Heart right ventricle (tissue), 16 donors: Measurements from ENCODE around the gene HNF1A. TPM values are rescaled to one million over a fixed set of nuclear protein-coding genes. Genes with fewer than 3 reads are reported as not detected.
A peak's percentile ranks its signal among the peaks of the same experiment; 100 is the strongest.
"Not testable (repeated sequence)": the region's sequence is repeated elsewhere in the genome, so short reads cannot be mapped to it uniquely, and the experiment has no call there.

ENCODE experiments used
- ATAC-seq, 8 donors: fragments of 200-7000 bp; cut with Tn5 transposase; one replicate each; pipeline ENCODE4 v1.9.1; 2020; ENCODE audit warnings: mild to moderate bottlenecking in 8 of 8, moderate library complexity in 8 of 8, moderate number of reproducible peaks in 1 of 8
- DNase-seq, 2 donors: peaks; one replicate each; pipeline ENCODE4 v3.0.0-alpha.2; 2020
- H3K27ac ChIP-seq, 10 donors: fragments of 200-600 bp; sonication (generic) in 2 of 10; one replicate each; pipeline versions ENCODE4 v1.5.0 to v1.8.0; 2020 to 2022; ENCODE audit warnings: mild to moderate bottlenecking in 3 of 10
- H3K27me3 ChIP-seq, 7 donors: fragments of 200-600 bp; one replicate each; pipeline ENCODE4 v1.8.0; 2021 to 2022; ENCODE audit warnings: mild to moderate bottlenecking in 2 of 7
- H3K36me3 ChIP-seq, 9 donors: fragments of 200-600 bp; sonication (generic) in 1 of 9; one replicate each; pipeline versions ENCODE4 v1.5.0 to v1.8.0; 2020 to 2022; ENCODE audit warnings: mild to moderate bottlenecking in 2 of 9
- H3K4me1 ChIP-seq, 9 donors: fragments of 200-600 bp; sonication (generic) in 1 of 9; one replicate each; pipeline versions ENCODE4 v1.5.0 to v1.8.0; 2020 to 2022; ENCODE audit warnings: mild to moderate bottlenecking in 4 of 9
- H3K4me3 ChIP-seq, 10 donors: fragments of 200-600 bp; sonication (generic) in 2 of 10; one replicate each; pipeline versions ENCODE4 v1.5.0 to v1.8.0; 2020 to 2022; ENCODE audit warnings: mild to moderate bottlenecking in 7 of 10, moderate library complexity in 2 of 10
- H3K9me3 ChIP-seq, 11 donors: fragments of 200-600 bp in 10 of 11; sonication (generic) in 2 of 11; one replicate each; pipeline versions ENCODE4 v1.5.0 to v1.8.0; 2013 to 2022; ENCODE audit warnings: mild to moderate bottlenecking in 2 of 11, control low read depth in 1 of 11, moderate library complexity in 1 of 11
- CTCF ChIP-seq, 9 donors: fragments of 200-600 bp; sonication (generic) in 2 of 9; IDR thresholded peaks; one replicate each; pipeline versions ENCODE4 v1.5.0 to v1.8.0; 2021 to 2022; ENCODE audit warnings: antibody characterized with exemption in 9 of 9, mild to moderate bottlenecking in 5 of 9, moderate library complexity in 1 of 9
- WGBS, 2 donors: extraction: QIAGEN DNeasy Blood & Tissue Kit; methylation state at CpG; one replicate each; pipeline ENCODE4 v1.1.7; 2013; ENCODE audit warnings: inconsistent platforms in 1 of 2; 5-methylcytosine and 5-hydroxymethylcytosine counted together
- intact Hi-C, 10 donors: fragments of 100-400 bp; cut with DNase I; formaldehyde crosslinking; loops; one replicate each; pipeline versions ENCODE4 v1.11.1 to v1.14.2; 2022
- polyA plus RNA-seq, 2 donors: library from polyadenylated mRNA; stranded (reverse); fragments of 200-250 nt; gene quantifications; one replicate each; pipeline ENCODE4 v1.2.3, GENCODE V29; 2013
- total RNA-seq, 10 donors: library from RNA; stranded (reverse); fragmentation: NEBNext Ultra II Directional in 3 of 10; extraction: Animal tissue kit (Norgen Biotek cat#: 25700) in 3 of 10; gene quantifications; one replicate each; pipeline versions ENCODE4 v1.2.1 to v1.2.4, GENCODE V29; 2021 to 2023
- donor health status: Arrhythmogenic right ventricular cardiomyopathy.
- donor health status: ischemic (EF 13 %, LVEDD 7.1; RV severe dilation, severe dysfunction).
- donor health status: healthy with polysubstance abuse.
- donor health status: DM: no; HTN: yes; CAD: no.
- donor health status: DM: no; HTN: no; CAD: no.
- donor health status: ischemic (EF 25% LVEDD 6.9; RV normal size, moderate dysfunction).
- donor health status: ischemic (EF 25% LVEDD 5.7; RV mildly dilated, moderate dysfunction).
- donor health status: healthy.
- donor health status: DM: yes; HTN: yes; CAD: no.
- donor health status: Ischemic cardiomyopathy.
- donor health status: ischemic (EF 35%, LVEDD 5.7; RV mildly dilated, moderate dysfunction).
- donor health status: nonischemic (EF 11% LVEDD 7.7; RV severe dilation, severe dysfunction).
- donor health status: DM: yes; HTN: yes; CAD: no.
- donor health status: PGD.
- donor health status: ischemic (EF 29% LVEDD 5.4; RV normal size, mild dysfunction).
- donor health status: nonischemic (EF 23%, LVEDD 6.1; RV moderate dilation, normal function).

The HNF1A gene
- total and polyA plus RNA-seq, 12 donors, result 0.04 TPM; not detected in 11

- Histone ChIP-seq H3K36me3 (no peaks in the 10 kb centered on the region), H3K27ac (no peak overlapping the region), H3K4me3 (no peak overlapping the region), H3K4me1 (peaks cover 0 to 24% (median 0%) of the 10 kb centered on the region in 9 donors), H3K9me3 (no peaks in the 10 kb centered on the region), H3K27me3 (peaks cover 0 to 26% (median 0%) of the 10 kb centered on the region in 7 donors)
- intact Hi-C loops, result loop anchor here in 2 of 10 donors (5.0 to 10.0 kb wide), 2 partner anchors 166 to 173 kb away; no protein-coding TSS in a partner anchor
- no peak for ATAC-seq
- DNase-seq, result no peak
- no peak for TF ChIP-seq CTCF (IDR thresholded peaks at IDR 0.05)
- 94% methylated on average over 4 of the region's 4 CpGs for WGBS, 2 donors
These were observed 36.9 kb upstream of the HNF1A start for GRCh38 chr12:120941412-120941811.

GRCh38 chr12:120941846-120942405 lies 36.4 kb upstream of the HNF1A start:
- H3K27ac ChIP-seq, result no peak overlapping the region
- H3K36me3 ChIP-seq, result no peaks in the 10 kb centered on the region
- H3K9me3 ChIP-seq, result no peaks in the 10 kb centered on the region
- peaks cover 0 to 26% (median 0%) of the 10 kb centered on the region in 7 donors for H3K27me3 ChIP-seq
- no peak for TF ChIP-seq CTCF (IDR thresholded peaks at IDR 0.05)
- intact Hi-C loops, result loop anchor here in 2 of 10 donors (5.0 to 10.0 kb wide), 2 partner anchors 165 to 173 kb away; no protein-coding TSS in a partner anchor
- H3K4me1 ChIP-seq, result peaks cover 0 to 19% (median 0%) of the 10 kb centered on the region in 9 donors
- 56 to 67% methylated on average over 3 of the region's 3 CpGs for WGBS, 2 donors
- DNase-seq (no peak), ATAC-seq (no peak)
- no peak overlapping the region for H3K4me3 ChIP-seq

- intact Hi-C loops, result loop anchor here in 2 of 10 donors (5.0 to 10.0 kb wide), 2 partner anchors 164 to 171 kb away; no protein-coding TSS in a partner anchor
- Histone ChIP-seq H3K4me1 (peaks cover 0 to 18% (median 0%) of the 10 kb centered on the region in 9 donors), H3K36me3 (no peaks in the 10 kb centered on the region), H3K4me3 (no peak overlapping the region), H3K9me3 (no peaks in the 10 kb centered on the region), H3K27ac (no peak overlapping the region), H3K27me3 (peaks cover 0 to 12% (median 0%) of the 10 kb centered on the region in 7 donors)
- WGBS, 2 donors, result 86% methylated on average over 3 of the region's 3 CpGs
- no peak for TF ChIP-seq CTCF (IDR thresholded peaks at IDR 0.05)
- DNase-seq (no peak), ATAC-seq (no peak)
These were observed 34.9 kb upstream of the HNF1A start for GRCh38 chr12:120943482-120943881.

GRCh38 chr12:120944645-120945217 lies 33.6 kb upstream of the HNF1A start:
- ATAC-seq (peak in 3 of 8 donors; percentile 47 to 53 (median 52)), DNase-seq (peak; percentile 44 to 50)

GRCh38 chr12:120945516-120945915 lies 32.8 kb upstream of the HNF1A start:
- H3K36me3 ChIP-seq, ATAC-seq, H3K27me3 ChIP-seq, H3K9me3 ChIP-seq, H3K4me3 ChIP-seq, H3K27ac ChIP-seq, H3K4me1 ChIP-seq, DNase-seq: not testable (repeated sequence)
- intact Hi-C loops, result loop anchor here in 1 of 10 donors (10.0 kb wide), 1 partner anchor 169 kb away; no protein-coding TSS in a partner anchor
- WGBS, 2 donors, result 84 to 91% methylated on average over 6 of the region's 6 CpGs

More at GRCh38 chr12:120944645-120945217, 33.6 kb upstream of the HNF1A start:
- WGBS, 2 donors, result 52 to 54% methylated on average over 9 of the region's 9 CpGs
- Histone ChIP-seq H3K27ac (no peak overlapping the region), H3K4me3 (no peak overlapping the region), H3K27me3 (peaks cover 0 to 5% (median 0%) of the 10 kb centered on the region in 7 donors), H3K9me3 (no peaks in the 10 kb centered on the region), H3K4me1 (peaks cover 0 to 11% (median 0%) of the 10 kb centered on the region in 9 donors), H3K36me3 (no peaks in the 10 kb centered on the region)
- intact Hi-C loops, result loop anchor here in 2 of 10 donors (5.0 to 10.0 kb wide), 2 partner anchors 163 to 170 kb away; no protein-coding TSS in a partner anchor
- peak; percentile 39 to 81 (median 63) for TF ChIP-seq CTCF (IDR thresholded peaks at IDR 0.05)

GRCh38 chr12:120950260-120950799 lies 28.0 kb upstream of the HNF1A start:
- DNase-seq, result not testable (repeated sequence)

More at GRCh38 chr12:120950260-120950799, 28.0 kb upstream of the HNF1A start:
- H3K4me1 ChIP-seq, intact Hi-C loops, H3K27ac ChIP-seq, H3K4me3 ChIP-seq, H3K9me3 ChIP-seq, H3K36me3 ChIP-seq, ATAC-seq, H3K27me3 ChIP-seq: not testable (repeated sequence)
- 93 to 97% methylated on average over 31 of the region's 31 CpGs for WGBS, 2 donors
